GM12892 (cell line): ENCODE measurements around the gene MAG.
"Not testable (repeated sequence)": the region's sequence is repeated elsewhere in the genome, so short reads cannot be mapped to it uniquely, and the experiment has no call there.

Source experiments
- DNase-seq: peaks from one replicate; pipeline ENCODE4 v3.0.0; 2011; ENCODE audit not compliant: insufficient read length
- FAIRE-seq: peaks from 2 replicates; lab custom pipeline; 2011; peaks lifted over from hg19 to GRCh38; lab: Jason Lieb, UNC
- POLR2A ChIP-seq: IDR thresholded peaks from 2 replicates; pipeline ENCODE4 v1.6.1; 2011; ENCODE audit warnings: low read depth, low read length, control low read depth
- POLR2AphosphoS5 ChIP-seq: IDR thresholded peaks from 2 replicates; pipeline ENCODE4 v1.6.1; 2011; ENCODE audit warnings: low read depth, low read length, control low read depth
- TAF1 ChIP-seq: IDR thresholded peaks from 2 replicates; pipeline ENCODE4 v1.6.1; 2011; ENCODE audit warnings: low read depth, mild to moderate bottlenecking, control low read depth, low read length, borderline replicate concordance

Gene MAG

GRCh38 chr19:35273686-35274259 is 18.2 kb upstream of the MAG start:
- TF ChIP-seq TAF1, result no peak
- TF ChIP-seq POLR2A, result no peak
- TF ChIP-seq POLR2AphosphoS5, result no peak
- no peak for DNase-seq
- FAIRE-seq, result no peak

GRCh38 chr19:35274323-35274722 is 17.6 kb upstream of the MAG start:
- DNase-seq, result no peak
- no peak for FAIRE-seq
- TF ChIP-seq POLR2A, result no peak
- TF ChIP-seq TAF1, result no peak
- TF ChIP-seq POLR2AphosphoS5, result no peak

GRCh38 chr19:35276706-35277281 is 15.2 kb upstream of the MAG start:
- no peak for FAIRE-seq
- no peak for DNase-seq
- TF ChIP-seq POLR2A (no peak), TAF1 (no peak), POLR2AphosphoS5 (no peak)

GRCh38 chr19:35278578-35279284 is 13.2 kb upstream of the MAG start:
- TF ChIP-seq TAF1 (no peak), POLR2A (no peak), POLR2AphosphoS5 (no peak)
- no peak for DNase-seq
- FAIRE-seq, result no peak

GRCh38 chr19:35279374-35279773 is 12.6 kb upstream of the MAG start:
- no peak for TF ChIP-seq POLR2AphosphoS5
- TF ChIP-seq TAF1, result no peak
- TF ChIP-seq POLR2A, result no peak
- FAIRE-seq (no peak), DNase-seq (no peak)

GRCh38 chr19:35279985-35280821 is 11.8 kb upstream of the MAG start:
- TF ChIP-seq POLR2A (peak; percentile 17; the same call in 1 of the 2 replicates), POLR2AphosphoS5 (no peak)
- FAIRE-seq (no peak), DNase-seq (no peak)

GRCh38 chr19:35281303-35281702 is 10.7 kb upstream of the MAG start:
- FAIRE-seq (no peak), DNase-seq (no peak)
- TF ChIP-seq POLR2A, result no peak
- TF ChIP-seq TAF1, result no peak
- no peak for TF ChIP-seq POLR2AphosphoS5

- FAIRE-seq (no peak), DNase-seq (no peak)
- TF ChIP-seq POLR2A (no peak), TAF1 (no peak), POLR2AphosphoS5 (no peak)
Observed at GRCh38 chr19:35284153-35285094, 7.5 kb upstream of the MAG start.

GRCh38 chr19:35285095-35285449 is 6.9 kb upstream of the MAG start:
- DNase-seq (no peak), FAIRE-seq (no peak)
- TF ChIP-seq POLR2A (no peak), TAF1 (no peak), POLR2AphosphoS5 (no peak)

- not testable (repeated sequence) for DNase-seq, FAIRE-seq
Observed at GRCh38 chr19:35285465-35285864, 6.5 kb upstream of the MAG start.

- not testable (repeated sequence) for DNase-seq, FAIRE-seq
Observed at GRCh38 chr19:35286101-35286500, 5.9 kb upstream of the MAG start.
